Stomach (tissue), 9 donors: ENCODE data around the gene TMED7. TPM values are rescaled to one million over a fixed set of nuclear protein-coding genes. Genes with fewer than 3 reads are reported as not detected.

Experiments
- DNase-seq, 2 donors: peaks; one replicate each; pipeline versions ENCODE4 v3.0.0 to v3.0.0-alpha.2; 2013 to 2019
- H3K27ac ChIP-seq, 5 donors: fragments of 200-600 bp in 4 of 5; sonication (generic) in 4 of 5; one replicate each; pipeline ENCODE4 v1.5.1; 2013 to 2019; ENCODE audit warnings: mild to moderate bottlenecking in 1 of 5, moderate library complexity in 1 of 5
- H3K27me3 ChIP-seq, 3 donors: fragments of 200-600 bp; sonication (generic); one replicate each; pipeline ENCODE4 v1.5.1; 2017 to 2019; ENCODE audit warnings: mixed run types in 1 of 3
- H3K36me3 ChIP-seq, 4 donors: fragments of 200-600 bp; sonication (generic); 1 replicate in 3 of 4; 2 replicates in 1 of 4; pipeline ENCODE4 v1.5.1; 2016 to 2019
- H3K4me1 ChIP-seq, 4 donors: fragments of 200-600 bp; sonication (generic); one replicate each; pipeline ENCODE4 v1.5.1; 2016 to 2019
- H3K4me3 ChIP-seq, 4 donors: fragments of 200-600 bp; sonication (generic) in 3 of 4; one replicate each; pipeline ENCODE4 v1.5.1; 2016 to 2019; ENCODE audit warnings: mild to moderate bottlenecking in 1 of 4
- H3K9me3 ChIP-seq, 4 donors: fragments of 200-600 bp; sonication (generic); one replicate each; pipeline ENCODE4 v1.5.1; 2016 to 2019
- EP300 ChIP-seq: sonication (generic); formaldehyde crosslinking; IDR thresholded peaks from one replicate; pipeline ENCODE4 v1.6.1; 2017; ENCODE audit warnings: antibody characterized with exemption
- POLR2A ChIP-seq, 4 donors: fragments of 450-650 bp; IDR thresholded peaks; one replicate each; pipeline ENCODE4 v1.6.1; 2016; ENCODE audit warnings: antibody characterized with exemption in 4 of 4, control low read depth in 2 of 4, mild to moderate bottlenecking in 1 of 4, moderate library complexity in 1 of 4
- POLR2AphosphoS5 ChIP-seq, 3 donors: sonication (generic); formaldehyde crosslinking; IDR thresholded peaks; one replicate each; pipeline ENCODE4 v1.6.1; 2016; ENCODE audit warnings: antibody characterized with exemption in 3 of 3
- WGBS, 5 donors: extraction: QIAGEN DNeasy Blood & Tissue Kit in 3 of 5; methylation state at CpG; one replicate each; pipeline versions ENCODE4 v1.1.5 to v1.1.7; 2013 to 2018; 5-methylcytosine and 5-hydroxymethylcytosine counted together
- intact Hi-C: fragments of 100-400 bp; cut with DNase I; formaldehyde crosslinking; loops from one replicate; pipeline ENCODE4 v1.15.1; 2023; ENCODE audit warnings: low total_unique reads
- polyA plus RNA-seq, 3 donors: library from polyadenylated mRNA; stranded (reverse); fragments of 200-250 nt; gene quantifications; one replicate each; pipeline ENCODE4 v1.2.3, GENCODE V29; 2013
- total RNA-seq, 5 donors: library from RNA; depleted of rRNA; stranded (reverse); fragments of >200 nt; gene quantifications; one replicate each; pipeline versions ENCODE4 v1.1.0 to v1.2.3, GENCODE V29; 2014 to 2016
- TF ChIP-seq, protein P1 (sequence below), 7 experiments: fragments of 450-650 bp in 4 of 7; fragments of 200-600 bp in 3 of 7; sonication (generic) in 3 of 7; IDR thresholded peaks; one replicate each; pipeline ENCODE4 v1.5.1; 2016 to 2019; ENCODE audit warnings: antibody characterized with exemption in 7 of 7, control low read depth in 2 of 7, mild to moderate bottlenecking in 1 of 7
- donor health status: healthy with polysubstance abuse.
- donor health status: Bipolar disorder and iron deficiency.
- donor health status: healthy.

TMED7 gene
- total and polyA plus RNA-seq, 8 donors, result 9.8 to 169 (median 27.8) TPM

DNA sequence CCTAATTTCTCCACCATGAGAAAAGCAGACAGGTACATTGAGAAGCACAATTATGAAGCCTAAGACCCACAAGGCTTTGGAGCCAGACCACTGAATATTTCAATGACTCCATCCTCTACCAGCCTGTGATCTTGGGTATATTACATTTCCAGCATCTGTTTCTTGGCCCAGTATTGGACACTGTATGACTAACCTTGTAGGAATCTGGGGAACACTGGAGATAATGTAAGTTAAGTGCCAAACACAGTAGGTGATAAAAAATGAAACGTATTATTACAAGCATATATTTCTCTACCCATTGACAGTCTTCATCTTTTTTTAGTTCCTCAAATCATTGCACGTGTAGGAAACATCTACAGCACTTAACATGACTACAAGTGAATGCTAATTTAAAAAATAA is 52.7 kb downstream of the TMED7 start:
- Histone ChIP-seq H3K4me3 (no peak overlapping the region), H3K4me1 (peaks cover 0 to 7% (median 0%) of the 10 kb centered on the region in 4 donors), H3K27ac (no peak overlapping the region), H3K27me3 (no peaks in the 10 kb centered on the region), H3K36me3 (no peaks in the 10 kb centered on the region), H3K9me3 (no peaks in the 10 kb centered on the region)
- TF ChIP-seq EP300 (no peak), POLR2AphosphoS5 (IDR thresholded peaks at IDR 0.05) (no peak), POLR2A (IDR thresholded peaks at IDR 0.05) (no peak)
- TF ChIP-seq, protein P1, sequence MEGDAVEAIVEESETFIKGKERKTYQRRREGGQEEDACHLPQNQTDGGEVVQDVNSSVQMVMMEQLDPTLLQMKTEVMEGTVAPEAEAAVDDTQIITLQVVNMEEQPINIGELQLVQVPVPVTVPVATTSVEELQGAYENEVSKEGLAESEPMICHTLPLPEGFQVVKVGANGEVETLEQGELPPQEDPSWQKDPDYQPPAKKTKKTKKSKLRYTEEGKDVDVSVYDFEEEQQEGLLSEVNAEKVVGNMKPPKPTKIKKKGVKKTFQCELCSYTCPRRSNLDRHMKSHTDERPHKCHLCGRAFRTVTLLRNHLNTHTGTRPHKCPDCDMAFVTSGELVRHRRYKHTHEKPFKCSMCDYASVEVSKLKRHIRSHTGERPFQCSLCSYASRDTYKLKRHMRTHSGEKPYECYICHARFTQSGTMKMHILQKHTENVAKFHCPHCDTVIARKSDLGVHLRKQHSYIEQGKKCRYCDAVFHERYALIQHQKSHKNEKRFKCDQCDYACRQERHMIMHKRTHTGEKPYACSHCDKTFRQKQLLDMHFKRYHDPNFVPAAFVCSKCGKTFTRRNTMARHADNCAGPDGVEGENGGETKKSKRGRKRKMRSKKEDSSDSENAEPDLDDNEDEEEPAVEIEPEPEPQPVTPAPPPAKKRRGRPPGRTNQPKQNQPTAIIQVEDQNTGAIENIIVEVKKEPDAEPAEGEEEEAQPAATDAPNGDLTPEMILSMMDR (IDR thresholded peaks at IDR 0.05), result no peak
- intact Hi-C loops, result no loop called here
- DNase-seq, result no peak
- WGBS, 5 donors, result 61 to 70% (median 64%) methylated on average over 2 of the region's 2 CpGs

DNA sequence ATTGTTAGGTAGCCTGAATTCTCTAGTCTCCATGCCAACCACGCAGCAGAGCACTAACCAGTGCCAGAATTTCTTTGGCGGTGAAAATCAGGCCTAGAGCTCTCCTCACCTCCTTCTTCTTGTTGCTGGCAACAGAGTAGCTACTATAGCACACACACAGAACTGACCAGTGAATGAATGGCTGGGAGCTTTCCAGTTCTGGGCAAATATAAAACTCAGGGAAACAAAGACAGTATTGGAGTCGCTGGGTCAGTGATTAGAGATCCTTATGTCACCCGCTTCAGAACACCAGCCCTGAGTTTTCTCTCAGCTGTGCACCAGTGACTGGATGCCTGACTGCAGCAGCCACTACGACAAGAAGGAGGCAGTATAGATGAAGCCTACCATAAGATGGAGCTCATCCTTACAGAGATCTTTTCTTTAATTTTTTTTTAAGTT is 54.4 kb downstream of the TMED7 start:
- Histone ChIP-seq H3K4me1 (peaks cover 0 to 7% (median 0%) of the 10 kb centered on the region in 4 donors), H3K9me3 (no peaks in the 10 kb centered on the region), H3K36me3 (no peaks in the 10 kb centered on the region), H3K4me3 (no peak overlapping the region), H3K27ac (peak overlapping the region in 3 of 5 donors; percentile 6 to 27 (median 11)), H3K27me3 (no peaks in the 10 kb centered on the region)
- intact Hi-C loops, result no loop called here
- TF ChIP-seq, protein P1 (IDR thresholded peaks at IDR 0.05), result peak in 1 of 7 experiments; percentile 18
- TF ChIP-seq EP300, result no peak
- peak; percentile 51 to 62 for DNase-seq
- 35 to 57% (median 44%) methylated on average over 5 of the region's 5 CpGs for WGBS, 5 donors

DNA sequence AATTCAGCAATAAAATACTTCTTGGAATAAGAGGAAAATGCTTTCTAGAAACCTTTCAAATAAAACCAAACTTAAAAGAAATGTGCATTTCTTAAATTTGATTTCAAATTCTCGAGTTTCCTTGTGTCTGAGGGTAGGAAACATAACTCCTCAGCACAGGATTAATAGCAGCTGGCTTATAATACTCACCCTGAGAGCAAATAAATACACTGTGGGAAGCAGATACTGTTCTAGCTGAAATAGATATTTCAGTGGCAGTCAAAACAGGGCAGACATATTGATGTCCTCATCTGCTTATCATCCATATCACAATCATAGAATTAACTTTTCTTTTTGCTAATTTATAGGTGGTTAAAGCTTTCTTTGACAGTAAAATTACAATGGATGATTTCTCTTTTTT is 57.2 kb downstream of the TMED7 start:
- WGBS, 5 donors, result 71 to 83% (median 77%) methylated on average over 1 of the region's 1 CpG
- Histone ChIP-seq H3K27me3 (no peaks in the 10 kb centered on the region), H3K36me3 (no peaks in the 10 kb centered on the region), H3K9me3 (no peaks in the 10 kb centered on the region), H3K4me1 (peaks cover 0 to 7% (median 0%) of the 10 kb centered on the region in 4 donors), H3K27ac (no peak overlapping the region), H3K4me3 (no peak overlapping the region)
- intact Hi-C loops, result no loop called here
- TF ChIP-seq POLR2A (IDR thresholded peaks at IDR 0.05) (no peak), EP300 (no peak), POLR2AphosphoS5 (IDR thresholded peaks at IDR 0.05) (no peak)
- TF ChIP-seq, protein P1 (IDR thresholded peaks at IDR 0.05), result no peak
- no peak for DNase-seq

DNA sequence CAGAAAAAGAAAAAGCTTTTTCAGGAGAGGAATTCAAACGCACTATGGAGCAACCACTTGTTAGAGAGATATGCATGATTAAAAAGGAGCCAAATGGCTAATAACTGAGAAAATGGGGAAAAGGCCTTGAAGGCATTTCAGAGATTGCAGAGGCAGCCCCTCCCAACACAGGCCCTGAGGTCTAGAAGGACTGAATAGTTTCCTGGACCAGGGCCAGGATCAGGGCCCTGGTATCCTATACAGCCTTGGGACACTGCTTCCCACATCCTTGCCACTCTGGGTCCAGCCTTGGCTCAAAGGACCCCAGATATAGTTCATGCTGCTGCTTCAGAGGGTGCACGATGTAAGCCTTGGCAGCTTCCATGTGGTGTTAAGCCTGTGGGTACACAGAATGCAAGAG is 60.6 kb downstream of the TMED7 start:
- DNase-seq, result no peak
- WGBS, 5 donors, result 74 to 83% (median 76%) methylated on average over 2 of the region's 2 CpGs
- H3K27ac ChIP-seq, result no peak overlapping the region
- H3K4me1 ChIP-seq, result no peaks in the 10 kb centered on the region
- TF ChIP-seq, protein P1 (IDR thresholded peaks at IDR 0.05), result no peak
- TF ChIP-seq POLR2AphosphoS5 (IDR thresholded peaks at IDR 0.05) (no peak), POLR2A (IDR thresholded peaks at IDR 0.05) (no peak), EP300 (no peak)
- no peaks in the 10 kb centered on the region for H3K36me3 ChIP-seq
- no peaks in the 10 kb centered on the region for H3K9me3 ChIP-seq
- H3K4me3 ChIP-seq, result no peak overlapping the region
- no peaks in the 10 kb centered on the region for H3K27me3 ChIP-seq
- intact Hi-C loops, result no loop called here

Other genes starting within 250 kb of the TMED7 start
- gene FEM1C, start 81.3 kb downstream of the TMED7 start, total RNA-seq, result 10 to 100 TPM; 20.0 to 55.6 (median 36.8) TPM
- 1 to 10 TPM; 5.9 to 8.1 (median 6.3) TPM for gene FEM1C, start 81.3 kb downstream of the TMED7 start, polyA plus RNA-seq
- 1 to 10 TPM in 2 of 5 donors, not detected in 3; 2.4 to 9.9 TPM for gene TICAM2, start 23.6 kb downstream of the TMED7 start, total RNA-seq
- gene TICAM2, start 23.6 kb downstream of the TMED7 start, polyA plus RNA-seq, result 1 to 10 TPM; 1.4 to 3.5 (median 2.3) TPM
- gene CDO1, start 190.6 kb upstream of the TMED7 start, total RNA-seq, result 1 to 10 TPM in 1 of 5 donors, not detected in 4; 6.1 TPM
- 1 to 10 TPM; 1.0 to 8.6 (median 1.8) TPM for gene CDO1, start 190.6 kb upstream of the TMED7 start, polyA plus RNA-seq
- gene ATG12, start 215.5 kb upstream of the TMED7 start, total RNA-seq, result 10 to 100 TPM; 15.2 to 73.3 (median 44.5) TPM
- 10 to 100 TPM; 21.0 to 46.7 (median 30.3) TPM for gene ATG12, start 215.5 kb upstream of the TMED7 start, polyA plus RNA-seq
- 10 to 100 TPM in 4 of 5 donors, 1 to 10 TPM in 1; 6.4 to 81.9 (median 19.8) TPM for gene AP3S1, start 215.9 kb upstream of the TMED7 start, total RNA-seq
- gene AP3S1, start 215.9 kb upstream of the TMED7 start, polyA plus RNA-seq, result 100 to 1,000 TPM in 1 of 3 donors, 10 to 100 TPM in 2; 49.5 to 107 (median 97.6) TPM